Measurements from ENCODE around the gene TBC1D22A. TPM values are rescaled to one million over a fixed set of nuclear protein-coding genes. Genes with fewer than 3 reads are reported as not detected.

The TBC1D22A gene
- total and polyA plus RNA-seq, 9 of the 15 experiments (the other 6 are each of a cell fraction or from before 2014, with no cell fraction given): 0.20 to 11.5 (median 5.2) TPM

DNA sequence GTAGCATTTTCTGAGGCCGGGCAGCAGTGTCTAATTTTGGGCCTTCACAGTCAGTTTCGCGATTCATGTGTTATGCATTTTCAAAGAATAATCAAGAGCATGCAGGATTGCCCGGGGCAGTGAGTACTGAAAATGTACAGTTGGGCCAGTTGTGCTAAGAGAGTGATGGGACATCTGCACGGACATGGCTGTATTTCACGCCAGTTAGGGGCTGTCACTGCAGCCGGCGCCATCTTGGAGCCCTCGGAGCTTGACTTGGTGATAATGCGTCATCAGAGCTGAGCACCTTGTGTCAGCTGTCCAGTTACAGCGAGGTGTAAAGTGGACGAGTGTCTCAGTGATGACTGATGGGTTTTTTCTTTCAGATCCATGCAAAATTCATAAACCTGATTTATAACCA is 188.9 kb downstream of the TBC1D22A start:
- intact Hi-C loops (cut with micrococcal nuclease) (no loop called here), in situ Hi-C loops (cut with MboI) (no loop called here)
- Histone ChIP-seq H3K79me2 (ENCODE audit: control insufficient read depth, insufficient read depth, low read length) (no peaks in the 10 kb centered on the region), H3K9me3 (replicated peaks; ENCODE audit: control insufficient read depth, insufficient read depth, low read depth, low read length) (no peaks in the 10 kb centered on the region), H3K9ac (ENCODE audit: insufficient read depth in 1 of 2, low read depth in 2 of 2, low read length in 2 of 2) (no peak overlapping the region), H3K27ac (ENCODE audit: extremely low read depth, low read depth, low read length) (no peak overlapping the region), H3K36me3 (ENCODE audit: control insufficient read depth, insufficient read depth, low read length) (no peaks in the 10 kb centered on the region), H3K27me3 (ENCODE audit: control insufficient read depth in 2 of 2, insufficient read depth in 2 of 2, low read length in 2 of 2) (no peaks in the 10 kb centered on the region), H3K4me3 (no peak overlapping the region), H3K4me2 (ENCODE audit: insufficient read depth, low read length) (no peak overlapping the region), H4K20me1 (replicated peaks; ENCODE audit: control insufficient read depth, insufficient read depth, low read length) (no peaks in the 10 kb centered on the region), H2AFZ (ENCODE audit: low read depth, low read length) (no peak overlapping the region), H3K9me1 (ENCODE audit: control insufficient read depth, insufficient read depth, low read length) (no peaks in the 10 kb centered on the region), H3K4me1 (replicated peaks in 1 of 2; ENCODE audit: control insufficient read depth in 2 of 2, insufficient read depth in 2 of 2, low read length in 2 of 2) (no peaks in the 10 kb centered on the region; a peak in 1 of 5 replicates)
- BruUV-seq (replicated peaks): no TSS peak
- no peak for FAIRE-seq
- POLR2A ChIA-PET: interaction anchor here (0.5 to 1.8 kb wide), 4 partner anchors 9 to 51 kb away, joined by 3 to 8 read pairs (median 3); no protein-coding TSS in a partner anchor
- DNase-seq (ENCODE audit: extremely low read depth in 1 of 4, low spot score in 3 of 4): no peak
- TF ChIP-seq ETV6 (IDR thresholded peaks at IDR 0.05; ENCODE audit: borderline replicate concordance in 1 of 2, low read depth in 2 of 2, low read length in 1 of 2) (no peak), ETV6 (CRISPR knock-in tag; IDR thresholded peaks at IDR 0.05; ENCODE audit: borderline replicate concordance) (no peak)
- CTCF ChIA-PET (ENCODE audit: low intra/inter-chr PET ratio): no interaction called here
- no peak for ATAC-seq
- 57% methylated on average over 12 of the region's 12 CpGs for WGBS (ENCODE audit: insufficient coverage, low coverage, missing lambda C conversion rate)

- Histone ChIP-seq H3K9ac (ENCODE audit: insufficient read depth in 1 of 2, low read depth in 2 of 2, low read length in 2 of 2) (no peak overlapping the region), H3K4me2 (ENCODE audit: insufficient read depth, low read length) (no peak overlapping the region), H3K4me1 (replicated peaks in 1 of 2; ENCODE audit: control insufficient read depth in 2 of 2, insufficient read depth in 2 of 2, low read length in 2 of 2) (no peaks in the 10 kb centered on the region; a peak in 1 of 5 replicates), H3K9me1 (ENCODE audit: control insufficient read depth, insufficient read depth, low read length) (no peaks in the 10 kb centered on the region), H3K27me3 (ENCODE audit: control insufficient read depth in 2 of 2, insufficient read depth in 2 of 2, low read length in 2 of 2) (no peaks in the 10 kb centered on the region), H3K27ac (ENCODE audit: extremely low read depth, low read depth, low read length) (no peak overlapping the region), H3K36me3 (ENCODE audit: control insufficient read depth, insufficient read depth, low read length) (no peaks in the 10 kb centered on the region), H3K4me3 (no peak overlapping the region), H4K20me1 (replicated peaks; ENCODE audit: control insufficient read depth, insufficient read depth, low read length) (no peaks in the 10 kb centered on the region), H3K9me3 (replicated peaks; ENCODE audit: control insufficient read depth, insufficient read depth, low read depth, low read length) (no peaks in the 10 kb centered on the region), H3K79me2 (ENCODE audit: control insufficient read depth, insufficient read depth, low read length) (no peaks in the 10 kb centered on the region), H2AFZ (ENCODE audit: low read depth, low read length) (no peak overlapping the region)
- FAIRE-seq: no peak
- DNase-seq (ENCODE audit: extremely low read depth in 1 of 4, low spot score in 3 of 4): no peak
- POLR2A ChIA-PET: interaction anchor here (0.7 to 1.8 kb wide), 3 partner anchors 9 to 17 kb away, joined by 3 to 8 read pairs (median 3); no protein-coding TSS in a partner anchor
- WGBS (ENCODE audit: insufficient coverage, low coverage, missing lambda C conversion rate): 59% methylated on average over 5 of the region's 7 CpGs
- TF ChIP-seq NCOA6 (IDR thresholded peaks at IDR 0.05): no peak
- no peak for TF ChIP-seq SMAD1 (IDR thresholded peaks at IDR 0.05; ENCODE audit: low read depth, low read length, partially characterized antibody)
- no peak for TF ChIP-seq NFIX (CRISPR knock-in tag; IDR thresholded peaks at IDR 0.05; ENCODE audit: low read depth)
- no peak for TF ChIP-seq ZNF184 (CRISPR knock-in tag; IDR thresholded peaks at IDR 0.05)
- TF ChIP-seq KLF10 (CRISPR knock-in tag; IDR thresholded peaks at IDR 0.05): no peak
- TF ChIP-seq MYNN (IDR thresholded peaks at IDR 0.05): no peak
- TF ChIP-seq MYNN (CRISPR knock-in tag; IDR thresholded peaks at IDR 0.05): no peak
- TF ChIP-seq ZNF197 (CRISPR knock-in tag; IDR thresholded peaks at IDR 0.05; ENCODE audit: low read depth): no peak
- TF ChIP-seq CHAMP1 (IDR thresholded peaks at IDR 0.05): no peak
- TF ChIP-seq GTF2F1 (IDR thresholded peaks at IDR 0.05; ENCODE audit: low read depth, low read length): no peak
- BruUV-seq (replicated peaks): no TSS peak
- ATAC-seq: no peak
- CTCF ChIA-PET (ENCODE audit: low intra/inter-chr PET ratio): no interaction called here
- in situ Hi-C loops (cut with MboI): no loop called here
- intact Hi-C loops (cut with micrococcal nuclease): no loop called here
These were observed 189.5 kb downstream of the TBC1D22A start for GRCh38 chr22:46951973-46952372.

Measured in K562 (cell line).